GM12874 (cell line): ENCODE measurements around the gene PLGRKT.

ENCODE experiments used
- TF ChIP-seq, protein P1 (sequence below): IDR thresholded peaks from 2 replicates; pipeline ENCODE4 v1.5.1; 2011; ENCODE audit warnings: low read depth, mild to moderate bottlenecking, control low read depth, low read length, moderate library complexity; ENCODE audit not compliant: insufficient read depth

PLGRKT gene

DNA sequence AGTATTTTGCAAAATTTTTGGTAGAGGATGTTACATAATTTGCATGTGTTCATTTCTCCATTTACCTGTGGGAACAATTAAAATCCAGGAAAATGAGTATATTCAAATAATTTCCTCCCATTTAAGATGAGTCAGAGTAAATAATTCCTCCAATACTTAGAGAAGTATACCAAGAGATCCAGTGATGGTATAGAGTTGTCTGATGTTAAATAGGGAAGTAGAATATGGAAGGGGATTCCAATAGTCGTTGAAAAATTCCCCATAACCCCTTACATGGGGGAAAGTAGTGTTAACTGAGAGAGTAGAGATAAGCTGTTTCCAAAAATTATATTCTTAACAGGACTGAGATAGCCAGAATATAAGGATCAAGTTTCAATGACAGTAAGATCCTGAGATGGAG lies 28.3 kb upstream of the PLGRKT start:
- TF ChIP-seq, protein P1, sequence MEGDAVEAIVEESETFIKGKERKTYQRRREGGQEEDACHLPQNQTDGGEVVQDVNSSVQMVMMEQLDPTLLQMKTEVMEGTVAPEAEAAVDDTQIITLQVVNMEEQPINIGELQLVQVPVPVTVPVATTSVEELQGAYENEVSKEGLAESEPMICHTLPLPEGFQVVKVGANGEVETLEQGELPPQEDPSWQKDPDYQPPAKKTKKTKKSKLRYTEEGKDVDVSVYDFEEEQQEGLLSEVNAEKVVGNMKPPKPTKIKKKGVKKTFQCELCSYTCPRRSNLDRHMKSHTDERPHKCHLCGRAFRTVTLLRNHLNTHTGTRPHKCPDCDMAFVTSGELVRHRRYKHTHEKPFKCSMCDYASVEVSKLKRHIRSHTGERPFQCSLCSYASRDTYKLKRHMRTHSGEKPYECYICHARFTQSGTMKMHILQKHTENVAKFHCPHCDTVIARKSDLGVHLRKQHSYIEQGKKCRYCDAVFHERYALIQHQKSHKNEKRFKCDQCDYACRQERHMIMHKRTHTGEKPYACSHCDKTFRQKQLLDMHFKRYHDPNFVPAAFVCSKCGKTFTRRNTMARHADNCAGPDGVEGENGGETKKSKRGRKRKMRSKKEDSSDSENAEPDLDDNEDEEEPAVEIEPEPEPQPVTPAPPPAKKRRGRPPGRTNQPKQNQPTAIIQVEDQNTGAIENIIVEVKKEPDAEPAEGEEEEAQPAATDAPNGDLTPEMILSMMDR, result no peak

DNA sequence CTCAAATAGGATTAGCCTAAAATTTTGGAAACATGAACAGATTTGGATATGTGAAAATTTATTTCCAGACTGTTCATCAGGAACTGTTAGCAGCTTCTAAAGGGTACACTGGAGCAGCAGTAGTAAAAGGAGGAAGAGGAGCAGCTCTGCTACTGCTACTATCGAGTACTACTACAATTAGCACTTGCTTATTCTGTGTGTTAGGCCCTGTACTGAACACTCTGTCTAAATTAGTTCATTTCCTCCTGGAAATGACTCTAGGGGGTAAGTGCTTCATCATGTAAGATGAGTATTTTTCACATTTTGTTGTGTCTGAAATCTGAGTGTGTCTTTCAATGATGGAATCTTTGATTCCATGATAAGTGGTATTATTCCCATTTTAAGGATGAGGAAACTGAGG lies 22.4 kb upstream of the PLGRKT start:
- TF ChIP-seq, protein P1, result no peak

DNA sequence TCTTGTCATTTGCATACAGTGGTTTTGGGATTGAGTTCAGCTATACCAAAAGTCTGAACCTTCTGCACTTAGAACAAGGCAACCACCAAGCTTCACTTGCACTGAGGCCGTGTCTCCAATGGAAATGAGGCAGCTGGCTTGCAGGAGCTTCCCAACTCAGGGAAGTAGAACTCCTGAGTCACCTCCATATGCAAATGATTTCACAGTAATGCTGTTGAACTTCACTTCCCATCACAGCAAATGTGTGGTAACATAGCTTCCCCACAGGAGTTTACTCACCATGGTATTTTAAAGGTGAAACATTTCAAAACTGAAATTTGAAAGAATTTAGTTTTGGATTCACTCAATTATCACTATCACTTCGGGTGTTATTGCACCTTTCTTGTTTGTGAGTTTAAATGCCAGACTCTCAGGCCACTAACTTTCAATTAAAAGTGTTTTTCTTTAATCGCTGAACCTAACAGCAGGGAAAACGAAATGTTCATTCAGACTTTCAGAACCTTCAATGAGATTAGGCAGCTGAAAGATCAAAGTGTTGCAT lies 21.6 kb upstream of the PLGRKT start:
- TF ChIP-seq, protein P1, result no peak

DNA sequence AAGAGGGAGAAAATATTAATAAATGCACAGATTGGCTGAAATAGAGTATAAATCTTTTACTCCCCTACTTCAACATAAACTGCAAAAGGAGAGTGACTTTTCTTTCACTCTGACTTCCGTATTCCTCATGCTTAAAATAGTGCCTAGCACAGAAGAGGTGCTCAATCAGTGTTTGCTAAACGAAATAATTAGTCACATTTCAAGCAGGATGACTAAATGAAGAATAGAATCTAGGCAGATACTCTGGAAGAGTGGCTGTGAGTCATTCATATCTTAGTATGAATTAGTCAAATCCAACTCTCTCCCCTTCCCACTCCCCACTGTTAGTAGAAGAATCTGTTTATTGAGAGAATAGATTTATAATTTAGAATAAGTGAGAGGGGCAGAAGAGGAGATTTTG lies 17.5 kb upstream of the PLGRKT start:
- TF ChIP-seq, protein P1, result no peak

DNA sequence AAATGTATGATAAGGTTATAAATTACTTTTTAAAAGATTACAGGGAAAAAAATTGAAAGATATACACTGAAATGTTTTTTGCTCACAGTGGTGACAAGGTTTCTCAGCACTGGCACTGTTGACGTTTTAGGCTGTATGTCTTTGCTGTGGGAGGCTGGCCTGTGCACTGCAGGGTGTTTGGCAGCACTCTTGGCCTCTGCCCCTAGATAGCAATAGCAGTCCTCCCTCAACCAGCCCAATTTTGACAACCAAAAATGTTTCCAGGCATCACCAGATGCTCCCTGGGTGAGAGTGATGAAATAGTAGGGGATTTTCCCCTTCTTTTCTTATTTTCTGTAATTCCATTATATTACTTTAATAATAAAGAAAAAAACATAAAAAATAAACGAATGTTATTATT lies 15.9 kb upstream of the PLGRKT start:
- TF ChIP-seq, protein P1, result no peak

DNA sequence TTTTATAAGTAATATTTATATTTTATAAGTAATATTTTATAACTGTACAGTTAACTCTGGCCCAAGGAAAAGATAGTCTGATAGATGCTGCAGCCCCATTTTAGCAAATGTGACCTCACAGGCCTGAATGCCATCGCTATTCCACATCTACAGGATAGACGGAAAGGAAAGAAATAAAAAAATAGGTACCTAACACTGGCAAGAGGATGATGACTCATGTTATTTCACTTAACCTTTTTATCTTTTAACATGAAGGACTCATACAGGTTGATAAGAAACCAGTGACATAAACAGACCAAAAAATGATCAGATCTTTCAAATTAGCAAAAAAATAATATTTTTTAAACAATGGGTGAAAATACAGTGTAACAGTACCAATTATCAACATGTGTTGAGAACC lies 15.3 kb upstream of the PLGRKT start:
- TF ChIP-seq, protein P1, result no peak

DNA sequence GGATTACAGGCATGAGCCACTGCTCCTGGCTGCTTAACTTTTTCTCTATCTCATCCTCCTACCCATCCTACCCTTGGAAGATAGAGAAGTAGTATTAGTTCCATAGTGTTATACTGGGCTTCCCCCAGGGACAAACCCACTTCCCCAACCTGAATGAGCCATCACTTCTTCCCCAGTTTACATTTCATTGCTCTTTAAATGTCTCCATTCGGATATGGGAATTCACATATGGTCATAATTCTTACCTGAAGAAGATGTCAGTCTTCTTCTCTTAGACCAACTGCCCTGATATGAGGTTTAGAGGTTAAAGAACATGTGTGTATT lies 14.5 kb upstream of the PLGRKT start:
- TF ChIP-seq, protein P1, result no peak
